B cell (primary cell): ENCODE measurements around the gene COL13A1.

Experiments
- EZH2 ChIP-seq: IDR thresholded peaks from 2 replicates; pipeline ENCODE4 v1.6.1; 2012; ENCODE audit warnings: borderline replicate concordance, low read depth, mild to moderate bottlenecking, moderate library complexity, low read length; ENCODE audit not compliant: insufficient read depth, poor library complexity, severe bottlenecking
- TF ChIP-seq, protein P1 (sequence below): fragments of 200-600 bp; IDR thresholded peaks from one replicate; pipeline ENCODE4 v1.8.0; 2022; ENCODE audit warnings: antibody characterized with exemption, mild to moderate bottlenecking

DNA sequence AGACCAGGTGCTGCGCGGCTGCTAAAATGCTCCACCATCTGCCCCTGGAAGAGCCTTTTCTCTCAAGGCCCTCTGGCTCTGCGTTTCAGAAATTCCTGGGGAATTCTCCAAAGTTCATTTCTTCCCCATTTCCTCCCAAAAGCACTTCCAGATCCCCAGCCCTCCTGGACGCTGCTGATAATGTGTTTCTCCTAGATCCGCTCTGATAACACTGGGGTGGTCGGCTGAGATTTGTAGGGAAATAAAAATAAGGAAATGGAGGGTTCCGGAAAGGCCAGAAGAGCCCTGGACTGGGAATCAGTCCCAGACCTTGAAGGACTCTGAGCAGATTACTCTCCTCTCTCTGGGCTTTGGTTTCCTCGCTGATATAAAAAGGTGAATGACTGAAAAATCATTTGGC, 28.1 kb downstream of the COL13A1 start:
- TF ChIP-seq, protein P1, sequence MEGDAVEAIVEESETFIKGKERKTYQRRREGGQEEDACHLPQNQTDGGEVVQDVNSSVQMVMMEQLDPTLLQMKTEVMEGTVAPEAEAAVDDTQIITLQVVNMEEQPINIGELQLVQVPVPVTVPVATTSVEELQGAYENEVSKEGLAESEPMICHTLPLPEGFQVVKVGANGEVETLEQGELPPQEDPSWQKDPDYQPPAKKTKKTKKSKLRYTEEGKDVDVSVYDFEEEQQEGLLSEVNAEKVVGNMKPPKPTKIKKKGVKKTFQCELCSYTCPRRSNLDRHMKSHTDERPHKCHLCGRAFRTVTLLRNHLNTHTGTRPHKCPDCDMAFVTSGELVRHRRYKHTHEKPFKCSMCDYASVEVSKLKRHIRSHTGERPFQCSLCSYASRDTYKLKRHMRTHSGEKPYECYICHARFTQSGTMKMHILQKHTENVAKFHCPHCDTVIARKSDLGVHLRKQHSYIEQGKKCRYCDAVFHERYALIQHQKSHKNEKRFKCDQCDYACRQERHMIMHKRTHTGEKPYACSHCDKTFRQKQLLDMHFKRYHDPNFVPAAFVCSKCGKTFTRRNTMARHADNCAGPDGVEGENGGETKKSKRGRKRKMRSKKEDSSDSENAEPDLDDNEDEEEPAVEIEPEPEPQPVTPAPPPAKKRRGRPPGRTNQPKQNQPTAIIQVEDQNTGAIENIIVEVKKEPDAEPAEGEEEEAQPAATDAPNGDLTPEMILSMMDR, result no peak
- TF ChIP-seq EZH2, result no peak
